Esophagus muscularis mucosa (tissue), 4 donors: ENCODE results near the gene MYH11.

Source experiments
- EP300 ChIP-seq: sonication (generic); formaldehyde crosslinking; IDR thresholded peaks from one replicate; pipeline ENCODE4 v1.6.1; 2017; ENCODE audit warnings: antibody characterized with exemption
- POLR2A ChIP-seq: fragments of 450-650 bp; IDR thresholded peaks from one replicate; pipeline ENCODE4 v1.6.1; 2017; ENCODE audit warnings: antibody characterized with exemption, moderate library complexity, mild to moderate bottlenecking, low read depth
- POLR2AphosphoS5 ChIP-seq, 2 donors: sonication (generic); formaldehyde crosslinking; IDR thresholded peaks; one replicate each; pipeline ENCODE4 v1.6.1; 2017; ENCODE audit warnings: antibody characterized with exemption in 2 of 2
- TF ChIP-seq, protein P1 (sequence below), 3 experiments: fragments of 200-600 bp in 2 of 3; fragments of 450-650 bp in 1 of 3; sonication (generic) in 2 of 3; IDR thresholded peaks; one replicate each; pipeline ENCODE4 v1.5.1; 2017 to 2019; ENCODE audit warnings: antibody characterized with exemption in 3 of 3, mild to moderate bottlenecking in 2 of 3, moderate library complexity in 1 of 3

DNA sequence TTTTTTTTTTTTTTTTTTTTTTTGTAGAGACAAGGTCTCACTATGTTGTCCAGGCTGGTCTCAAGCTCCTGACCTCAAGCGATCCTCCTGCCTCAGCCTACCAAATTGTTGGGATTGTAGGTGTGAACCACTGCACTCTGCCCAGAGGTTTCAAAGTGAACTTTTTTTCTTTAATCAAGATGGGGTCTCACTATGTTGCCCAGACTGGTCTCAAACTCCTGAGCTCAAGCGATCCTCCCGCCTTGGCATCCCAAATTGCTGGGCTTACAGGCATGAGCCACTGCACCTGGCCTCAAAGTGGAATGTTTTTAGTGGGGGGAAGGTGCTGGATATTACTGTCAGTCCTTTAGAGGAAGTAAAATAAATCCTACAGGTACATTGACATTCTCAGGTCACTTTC is 43.5 kb upstream of the MYH11 start:
- TF ChIP-seq, protein P1, sequence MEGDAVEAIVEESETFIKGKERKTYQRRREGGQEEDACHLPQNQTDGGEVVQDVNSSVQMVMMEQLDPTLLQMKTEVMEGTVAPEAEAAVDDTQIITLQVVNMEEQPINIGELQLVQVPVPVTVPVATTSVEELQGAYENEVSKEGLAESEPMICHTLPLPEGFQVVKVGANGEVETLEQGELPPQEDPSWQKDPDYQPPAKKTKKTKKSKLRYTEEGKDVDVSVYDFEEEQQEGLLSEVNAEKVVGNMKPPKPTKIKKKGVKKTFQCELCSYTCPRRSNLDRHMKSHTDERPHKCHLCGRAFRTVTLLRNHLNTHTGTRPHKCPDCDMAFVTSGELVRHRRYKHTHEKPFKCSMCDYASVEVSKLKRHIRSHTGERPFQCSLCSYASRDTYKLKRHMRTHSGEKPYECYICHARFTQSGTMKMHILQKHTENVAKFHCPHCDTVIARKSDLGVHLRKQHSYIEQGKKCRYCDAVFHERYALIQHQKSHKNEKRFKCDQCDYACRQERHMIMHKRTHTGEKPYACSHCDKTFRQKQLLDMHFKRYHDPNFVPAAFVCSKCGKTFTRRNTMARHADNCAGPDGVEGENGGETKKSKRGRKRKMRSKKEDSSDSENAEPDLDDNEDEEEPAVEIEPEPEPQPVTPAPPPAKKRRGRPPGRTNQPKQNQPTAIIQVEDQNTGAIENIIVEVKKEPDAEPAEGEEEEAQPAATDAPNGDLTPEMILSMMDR (IDR thresholded peaks at IDR 0.05): no peak
- TF ChIP-seq POLR2A: no peak
- TF ChIP-seq POLR2AphosphoS5 (IDR thresholded peaks at IDR 0.05): no peak
- TF ChIP-seq EP300: no peak
